ENCODE measurements around the gene ATP8A2.

The ATP8A2 gene

DNA sequence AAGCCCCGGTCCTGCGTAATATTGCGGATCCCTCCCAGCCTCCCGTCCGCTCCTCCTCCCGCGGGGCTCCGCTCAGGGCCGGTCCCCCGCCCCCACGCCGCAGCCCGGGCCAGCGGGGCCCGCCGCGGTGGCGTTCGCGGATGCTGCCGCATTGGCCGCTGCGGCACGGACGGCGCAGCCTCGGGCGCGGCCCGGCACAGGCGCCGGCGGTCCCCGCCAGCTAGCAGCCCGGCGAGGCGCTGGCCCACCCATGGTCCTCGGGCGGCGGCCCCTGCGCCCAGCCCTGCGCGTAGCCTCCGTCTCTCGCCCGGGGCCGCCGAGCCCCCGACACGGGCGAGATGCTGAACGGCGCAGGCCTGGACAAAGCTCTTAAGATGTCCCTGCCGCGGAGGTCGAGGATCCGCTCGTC, at the start of gene ATP8A2:
Gene ATP8A2 (plus strand): TSS at position 100 of the 409 bp plus-strand sequence. CDS start 239 bp downstream, at position 339.
- peak within 1 kb of the TSS; percentile 40 to 46 for H3K4me3 ChIP-seq (ENCODE audit: low read length in 2 of 2)

DNA sequence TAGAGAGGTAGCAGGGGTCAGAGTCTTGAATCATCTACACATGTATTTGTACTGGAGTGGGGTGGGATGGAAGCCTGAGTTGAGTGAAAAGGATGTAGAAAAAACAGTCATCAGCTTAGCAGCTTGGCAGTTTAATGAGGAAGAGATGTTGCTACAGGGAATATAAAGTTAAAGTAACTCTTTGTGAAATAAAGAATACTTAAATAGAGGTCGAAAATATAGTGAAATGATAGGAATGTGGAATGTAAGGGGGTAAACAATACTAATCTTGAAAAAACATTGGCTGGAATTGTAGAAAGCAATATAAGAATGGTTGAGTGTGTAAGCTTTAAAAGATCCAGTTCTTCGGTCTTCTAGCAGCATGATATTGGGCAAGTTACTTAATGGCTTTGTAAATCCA, 47.7 kb upstream of the ATP8A2 start:
- no peaks in the 10 kb centered on the region for H3K9me3 ChIP-seq (ENCODE audit: control insufficient read depth in 2 of 2, low read length in 2 of 2)
- H3K4me1 ChIP-seq (ENCODE audit: control insufficient read depth, insufficient read depth, low read length), result no peaks in the 10 kb centered on the region
- no peak overlapping the region for H3K9ac ChIP-seq (ENCODE audit: low read length in 2 of 2)
- peaks cover 22 to 24% of the 10 kb centered on the region in 2 donors for H3K36me3 ChIP-seq (ENCODE audit: control insufficient read depth in 2 of 2, insufficient read depth in 2 of 2, low read length in 2 of 2)
- H3K4me3 ChIP-seq (ENCODE audit: low read length in 2 of 2), result no peak overlapping the region
- no peak overlapping the region for H3K27ac ChIP-seq (ENCODE audit: low read length)
- no peaks in the 10 kb centered on the region for H3K27me3 ChIP-seq (ENCODE audit: control insufficient read depth in 1 of 2, insufficient read depth in 2 of 2, low read length in 2 of 2)

More for the DNA sequence above, at the start of gene ATP8A2:
- Histone ChIP-seq H3K4me1 (ENCODE audit: control insufficient read depth, insufficient read depth, low read length) (peaks cover 5% of the 10 kb centered on the region), H3K36me3 (ENCODE audit: control insufficient read depth in 2 of 2, insufficient read depth in 2 of 2, low read length in 2 of 2) (no peaks in the 10 kb centered on the region), H3K27ac (ENCODE audit: low read length) (no peak within 1 kb of the TSS), H3K9me3 (ENCODE audit: control insufficient read depth in 2 of 2, low read length in 2 of 2) (no peaks in the 10 kb centered on the region), H3K9ac (ENCODE audit: low read length in 2 of 2) (no peak within 1 kb of the TSS), H3K27me3 (ENCODE audit: control insufficient read depth in 1 of 2, insufficient read depth in 2 of 2, low read length in 2 of 2) (peaks cover 30 to 32% of the 10 kb centered on the region in 2 donors)

DNA sequence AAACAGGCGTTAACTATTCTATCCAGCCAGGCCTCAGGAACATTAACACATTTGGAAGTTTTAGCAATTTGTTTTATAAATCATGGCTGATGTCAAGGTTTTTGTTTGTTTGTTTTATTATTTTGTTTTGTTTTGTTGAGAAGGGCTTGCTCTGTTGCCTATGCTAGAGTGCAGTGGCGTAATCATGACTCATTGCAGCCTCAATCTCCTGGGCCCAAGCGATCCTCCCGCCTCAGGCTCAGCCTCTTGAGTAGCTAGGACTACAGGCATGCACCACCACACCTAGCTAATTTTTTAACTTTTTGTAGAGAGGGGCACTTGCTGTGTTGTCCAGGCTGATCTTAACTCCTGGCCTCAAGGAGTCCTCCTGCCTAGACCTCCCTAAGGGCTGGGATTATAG, 42.1 kb upstream of the ATP8A2 start:
- Histone ChIP-seq H3K27ac (ENCODE audit: low read length) (no peak overlapping the region), H3K36me3 (ENCODE audit: control insufficient read depth in 2 of 2, insufficient read depth in 2 of 2, low read length in 2 of 2) (peaks cover 24 to 40% of the 10 kb centered on the region in 2 donors), H3K9ac (ENCODE audit: low read length in 2 of 2) (no peak overlapping the region)

DNA sequence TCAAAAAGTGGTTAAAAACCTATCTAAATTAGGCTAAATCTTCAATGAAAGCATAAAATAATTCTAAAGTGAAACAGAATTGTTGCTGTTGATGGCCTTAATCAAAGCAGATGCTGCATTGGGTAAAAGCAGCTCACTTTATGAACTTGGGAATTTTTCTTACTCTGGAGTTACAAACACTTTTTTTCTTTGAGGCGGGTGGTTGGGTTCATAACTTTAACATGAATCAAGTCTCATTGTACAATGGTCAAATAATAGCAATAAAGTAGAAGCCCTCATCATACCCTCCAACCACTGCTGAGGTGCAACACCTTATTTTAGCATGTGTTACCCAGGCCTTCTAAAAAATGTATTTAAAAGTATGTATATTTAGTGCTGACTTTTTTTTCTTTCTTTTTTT, 41.2 kb upstream of the ATP8A2 start:
- no peaks in the 10 kb centered on the region for H3K9me3 ChIP-seq (ENCODE audit: control insufficient read depth in 2 of 2, low read length in 2 of 2)
- H3K9ac ChIP-seq (ENCODE audit: low read length in 2 of 2), result no peak overlapping the region
- H3K27ac ChIP-seq (ENCODE audit: low read length), result no peak overlapping the region
- no peaks in the 10 kb centered on the region for H3K4me1 ChIP-seq (ENCODE audit: control insufficient read depth, insufficient read depth, low read length)
- H3K4me3 ChIP-seq (ENCODE audit: low read length in 2 of 2), result no peak overlapping the region
- no peaks in the 10 kb centered on the region for H3K27me3 ChIP-seq (ENCODE audit: control insufficient read depth in 1 of 2, insufficient read depth in 2 of 2, low read length in 2 of 2)
- peaks cover 19 to 35% of the 10 kb centered on the region in 2 donors for H3K36me3 ChIP-seq (ENCODE audit: control insufficient read depth in 2 of 2, insufficient read depth in 2 of 2, low read length in 2 of 2)

More for the DNA sequence above, 42.1 kb upstream of the ATP8A2 start:
- Histone ChIP-seq H3K27me3 (ENCODE audit: control insufficient read depth in 1 of 2, insufficient read depth in 2 of 2, low read length in 2 of 2) (no peaks in the 10 kb centered on the region), H3K9me3 (ENCODE audit: control insufficient read depth in 2 of 2, low read length in 2 of 2) (no peaks in the 10 kb centered on the region), H3K4me3 (ENCODE audit: low read length in 2 of 2) (no peak overlapping the region), H3K4me1 (ENCODE audit: control insufficient read depth, insufficient read depth, low read length) (no peaks in the 10 kb centered on the region)

DNA sequence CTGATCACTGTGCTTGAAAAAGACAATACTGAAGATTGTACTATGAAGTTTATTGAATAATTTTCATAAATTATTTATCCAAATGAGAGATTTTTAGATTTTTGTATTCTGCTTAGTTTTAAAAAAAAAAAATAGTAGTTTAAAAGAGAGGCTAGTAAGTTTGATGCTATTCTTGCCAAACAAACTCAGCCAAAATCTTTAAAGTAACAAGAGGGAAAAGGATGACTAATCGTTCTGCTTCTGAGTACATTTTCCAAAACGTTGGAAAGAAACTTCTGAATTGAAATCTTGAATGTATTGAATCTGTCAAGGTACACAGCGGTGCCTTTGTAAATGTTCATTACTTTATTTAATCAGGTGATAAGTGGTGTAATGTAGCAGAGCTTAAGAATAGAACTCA, 35.9 kb upstream of the ATP8A2 start:
- no peak overlapping the region for H3K27ac ChIP-seq (ENCODE audit: low read length)
- H3K9ac ChIP-seq (ENCODE audit: low read length in 2 of 2), result no peak overlapping the region
- H3K9me3 ChIP-seq (ENCODE audit: control insufficient read depth in 2 of 2, low read length in 2 of 2), result no peaks in the 10 kb centered on the region
- H3K4me1 ChIP-seq (ENCODE audit: control insufficient read depth, insufficient read depth, low read length), result no peaks in the 10 kb centered on the region
- peaks cover 9 to 19% of the 10 kb centered on the region in 2 donors for H3K36me3 ChIP-seq (ENCODE audit: control insufficient read depth in 2 of 2, insufficient read depth in 2 of 2, low read length in 2 of 2)
- no peak overlapping the region for H3K4me3 ChIP-seq (ENCODE audit: low read length in 2 of 2)
- no peaks in the 10 kb centered on the region for H3K27me3 ChIP-seq (ENCODE audit: control insufficient read depth in 1 of 2, insufficient read depth in 2 of 2, low read length in 2 of 2)

DNA sequence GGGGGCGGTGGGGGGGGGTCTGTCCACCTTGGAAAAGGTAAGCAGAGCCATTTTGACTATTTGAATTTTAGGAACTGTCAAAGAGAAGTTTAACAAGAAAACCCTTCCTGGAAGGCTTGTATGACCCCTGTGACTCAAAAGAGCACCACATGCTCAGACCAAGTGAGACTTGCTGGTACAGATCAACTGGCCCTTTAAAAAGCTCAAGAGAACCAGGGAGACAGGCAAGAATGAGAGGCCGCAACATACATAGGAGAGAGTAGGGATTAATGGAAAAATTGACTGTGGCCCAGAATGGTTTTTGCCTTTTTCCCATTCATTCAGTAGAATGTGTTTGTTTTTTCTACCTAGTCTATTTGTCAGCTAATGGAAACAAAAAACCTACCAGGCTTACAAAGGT, 26.2 kb upstream of the ATP8A2 start:
- Histone ChIP-seq H3K9me3 (ENCODE audit: control insufficient read depth in 2 of 2, low read length in 2 of 2) (no peaks in the 10 kb centered on the region), H3K27me3 (ENCODE audit: control insufficient read depth in 1 of 2, insufficient read depth in 2 of 2, low read length in 2 of 2) (no peaks in the 10 kb centered on the region), H3K4me3 (ENCODE audit: low read length in 2 of 2) (no peak overlapping the region), H3K27ac (ENCODE audit: low read length) (no peak overlapping the region), H3K36me3 (ENCODE audit: control insufficient read depth in 2 of 2, insufficient read depth in 2 of 2, low read length in 2 of 2) (peaks cover 0 to 5% of the 10 kb centered on the region in 2 donors), H3K4me1 (ENCODE audit: control insufficient read depth, insufficient read depth, low read length) (no peaks in the 10 kb centered on the region), H3K9ac (ENCODE audit: low read length in 2 of 2) (no peak overlapping the region)

DNA sequence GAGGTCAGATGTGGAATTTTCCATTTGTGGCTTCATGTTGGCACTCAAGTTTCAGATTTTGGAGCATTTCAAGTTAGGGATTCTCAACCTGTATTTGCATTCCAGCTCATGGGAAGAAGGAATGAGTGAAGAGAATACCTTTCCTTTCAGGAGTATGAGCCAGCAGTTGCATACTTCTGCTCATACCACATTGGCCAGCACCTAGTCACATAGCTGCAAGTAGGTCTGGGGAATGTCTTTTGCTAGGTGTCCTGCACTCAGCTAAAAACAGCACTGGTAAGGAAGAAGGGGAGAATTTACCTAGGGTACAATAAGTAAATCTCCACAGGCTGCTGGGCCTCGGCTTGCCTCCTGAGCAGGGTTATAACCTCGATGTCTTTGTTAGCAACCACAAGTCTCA, 24.6 kb upstream of the ATP8A2 start:
- Histone ChIP-seq H3K27me3 (ENCODE audit: control insufficient read depth in 1 of 2, insufficient read depth in 2 of 2, low read length in 2 of 2) (no peaks in the 10 kb centered on the region), H3K4me3 (ENCODE audit: low read length in 2 of 2) (no peak overlapping the region), H3K36me3 (ENCODE audit: control insufficient read depth in 2 of 2, insufficient read depth in 2 of 2, low read length in 2 of 2) (no peaks in the 10 kb centered on the region), H3K9ac (ENCODE audit: low read length in 2 of 2) (no peak overlapping the region), H3K4me1 (ENCODE audit: control insufficient read depth, insufficient read depth, low read length) (no peaks in the 10 kb centered on the region), H3K9me3 (ENCODE audit: control insufficient read depth in 2 of 2, low read length in 2 of 2) (no peaks in the 10 kb centered on the region), H3K27ac (ENCODE audit: low read length) (no peak overlapping the region)

DNA sequence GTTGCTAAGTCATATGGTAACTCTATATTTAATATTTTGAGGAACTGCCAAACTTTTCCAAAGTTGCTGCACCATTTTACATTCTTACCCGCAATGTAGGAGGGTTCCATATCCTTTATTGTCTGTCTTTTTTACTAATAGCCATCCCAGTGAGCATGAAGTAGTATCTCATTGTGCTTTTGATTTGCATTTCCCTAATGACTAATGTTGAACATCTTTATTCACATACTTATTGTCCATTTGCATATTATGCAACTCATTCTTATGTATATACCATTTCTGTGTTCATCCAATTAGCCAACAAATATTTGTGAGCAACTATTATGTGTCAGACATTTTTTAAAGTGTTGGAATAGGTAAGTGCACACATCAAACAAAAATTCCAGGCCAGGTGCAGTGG, 20.4 kb upstream of the ATP8A2 start:
- no peaks in the 10 kb centered on the region for H3K4me1 ChIP-seq (ENCODE audit: control insufficient read depth, insufficient read depth, low read length)
- no peak overlapping the region for H3K4me3 ChIP-seq (ENCODE audit: low read length in 2 of 2)
- H3K9me3 ChIP-seq (ENCODE audit: control insufficient read depth in 2 of 2, low read length in 2 of 2), result no peaks in the 10 kb centered on the region
- no peak overlapping the region for H3K9ac ChIP-seq (ENCODE audit: low read length in 2 of 2)
- peaks cover 0 to 4% of the 10 kb centered on the region in 2 donors for H3K27me3 ChIP-seq (ENCODE audit: control insufficient read depth in 1 of 2, insufficient read depth in 2 of 2, low read length in 2 of 2)
- no peaks in the 10 kb centered on the region for H3K36me3 ChIP-seq (ENCODE audit: control insufficient read depth in 2 of 2, insufficient read depth in 2 of 2, low read length in 2 of 2)
- H3K27ac ChIP-seq (ENCODE audit: low read length), result no peak overlapping the region

DNA sequence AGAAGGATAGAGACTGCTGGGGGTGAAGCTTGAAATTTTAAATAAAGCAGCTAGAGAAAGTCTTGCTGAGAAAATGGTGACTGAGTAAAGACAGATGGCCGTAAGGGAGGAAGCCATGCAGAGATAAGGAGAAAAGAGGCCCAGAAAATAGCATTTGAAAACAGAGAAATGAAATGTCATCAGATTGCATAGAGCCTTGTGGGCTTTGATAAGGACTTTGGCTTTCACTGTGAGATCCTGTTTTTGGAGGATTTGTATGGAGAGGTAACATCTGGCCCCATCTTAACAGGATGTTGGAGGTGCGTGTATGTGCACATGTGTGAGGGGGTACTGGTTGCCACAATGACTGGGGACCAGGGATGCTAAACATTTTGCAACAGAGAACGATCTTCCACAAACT, 19.5 kb upstream of the ATP8A2 start:
- Histone ChIP-seq H3K9ac (ENCODE audit: low read length in 2 of 2) (no peak overlapping the region), H3K36me3 (ENCODE audit: control insufficient read depth in 2 of 2, insufficient read depth in 2 of 2, low read length in 2 of 2) (no peaks in the 10 kb centered on the region), H3K27me3 (ENCODE audit: control insufficient read depth in 1 of 2, insufficient read depth in 2 of 2, low read length in 2 of 2) (peaks cover 0 to 4% of the 10 kb centered on the region in 2 donors), H3K4me3 (ENCODE audit: low read length in 2 of 2) (no peak overlapping the region), H3K9me3 (ENCODE audit: control insufficient read depth in 2 of 2, low read length in 2 of 2) (no peaks in the 10 kb centered on the region), H3K4me1 (ENCODE audit: control insufficient read depth, insufficient read depth, low read length) (no peaks in the 10 kb centered on the region), H3K27ac (ENCODE audit: low read length) (no peak overlapping the region)

DNA sequence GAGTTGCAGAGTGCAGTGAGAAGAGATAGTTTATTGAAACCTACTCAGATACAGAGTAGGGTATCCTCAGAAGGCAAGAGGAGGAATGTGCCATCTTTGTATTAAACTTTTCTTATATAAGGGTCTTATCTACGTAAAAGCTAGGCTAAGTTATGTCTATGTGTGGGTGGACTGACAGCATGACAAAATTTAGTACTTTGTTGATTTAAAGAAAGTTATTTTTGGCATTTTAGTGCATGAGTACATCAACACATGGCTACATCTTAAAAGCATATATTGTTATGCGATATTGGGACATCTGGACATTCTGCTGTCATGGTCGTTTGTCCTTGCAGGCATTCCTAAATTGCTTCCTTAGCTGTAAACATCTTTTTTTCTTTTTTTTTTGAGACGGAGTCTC, 19.0 kb upstream of the ATP8A2 start:
- no peaks in the 10 kb centered on the region for H3K36me3 ChIP-seq (ENCODE audit: control insufficient read depth in 2 of 2, insufficient read depth in 2 of 2, low read length in 2 of 2)
- H3K27ac ChIP-seq (ENCODE audit: low read length), result no peak overlapping the region
- H3K9ac ChIP-seq (ENCODE audit: low read length in 2 of 2), result no peak overlapping the region
- no peaks in the 10 kb centered on the region for H3K4me1 ChIP-seq (ENCODE audit: control insufficient read depth, insufficient read depth, low read length)
- peaks cover 0 to 4% of the 10 kb centered on the region in 2 donors for H3K27me3 ChIP-seq (ENCODE audit: control insufficient read depth in 1 of 2, insufficient read depth in 2 of 2, low read length in 2 of 2)
- H3K4me3 ChIP-seq (ENCODE audit: low read length in 2 of 2), result no peak overlapping the region
- no peaks in the 10 kb centered on the region for H3K9me3 ChIP-seq (ENCODE audit: control insufficient read depth in 2 of 2, low read length in 2 of 2)

DNA sequence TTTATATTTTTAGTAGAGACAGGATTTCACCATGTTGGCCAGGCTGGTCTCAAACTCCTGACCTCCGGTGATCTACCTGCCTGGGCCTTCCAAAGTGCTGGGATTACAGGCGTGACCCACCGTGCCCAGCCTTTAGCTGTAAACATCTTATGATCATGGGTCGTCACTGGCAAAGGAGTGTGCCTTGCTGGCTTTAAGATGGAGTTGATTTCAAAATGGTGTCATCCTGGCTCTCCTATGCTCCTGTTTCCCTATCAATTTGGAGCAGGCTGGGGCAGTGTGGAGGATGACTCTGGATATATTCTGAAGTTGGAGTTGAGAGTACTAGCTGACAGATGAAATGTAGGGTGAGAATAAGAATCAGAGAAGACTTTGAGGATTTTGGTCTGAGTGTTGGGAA, 18.4 kb upstream of the ATP8A2 start:
- Histone ChIP-seq H3K27me3 (ENCODE audit: control insufficient read depth in 1 of 2, insufficient read depth in 2 of 2, low read length in 2 of 2) (peaks cover 0 to 4% of the 10 kb centered on the region in 2 donors), H3K27ac (ENCODE audit: low read length) (no peak overlapping the region), H3K36me3 (ENCODE audit: control insufficient read depth in 2 of 2, insufficient read depth in 2 of 2, low read length in 2 of 2) (no peaks in the 10 kb centered on the region), H3K9me3 (ENCODE audit: control insufficient read depth in 2 of 2, low read length in 2 of 2) (no peaks in the 10 kb centered on the region), H3K9ac (ENCODE audit: low read length in 2 of 2) (no peak overlapping the region), H3K4me1 (ENCODE audit: control insufficient read depth, insufficient read depth, low read length) (no peaks in the 10 kb centered on the region), H3K4me3 (ENCODE audit: low read length in 2 of 2) (no peak overlapping the region)
